SK-N-SH (cell line): ENCODE data around the gene GTF2E1. TPM values are rescaled to one million over a fixed set of nuclear protein-coding genes. Genes with fewer than 3 reads are reported as not detected.
"Not testable (repeated sequence)": the region's sequence is repeated elsewhere in the genome, so short reads cannot be mapped to it uniquely, and the experiment has no call there.

Experiments used
- CTCF ChIA-PET: fragments of 300-600, 350-600 bp; formaldehyde crosslinking; extraction: SDS; loops from one replicate; lab custom pipeline; 2021; lab: Yijun Ruan, JAX
- POLR2A ChIA-PET: fragments of 350-600 bp; sonication (Branson Sonifier 250); formaldehyde crosslinking; extraction: SDS; loops from one replicate; lab custom pipeline; 2020; ENCODE audit warnings: antibody characterized with exemption, inconsistent platforms; lab: Yijun Ruan, JAX
- DNase-seq: peaks from one replicate; pipeline ENCODE4 v3.0.0; 2012
- H2AFZ ChIP-seq: fragments of 200-600 bp; sonication (generic); 2 replicates; pipeline ENCODE4 v1.8.1; 2016; ENCODE audit warnings: antibody characterized with exemption, mild to moderate bottlenecking, low read depth
- H3F3A ChIP-seq: fragments of 200-600 bp; sonication (generic); replicated peaks from 2 replicates; pipeline ENCODE3; 2016; ENCODE audit warnings: antibody characterized with exemption, mild to moderate bottlenecking; ENCODE audit not compliant: insufficient read depth
- H3K27ac ChIP-seq, 2 experiments: fragments of 200-500 bp in 1 of 2; fragments of 200-600 bp in 1 of 2; sonication (Bioruptor generic) in 1 of 2; sonication (generic), shearing (Covaris generic) in 1 of 2; 2 replicates each; pipeline versions ENCODE4 v1.5.1 to v1.6.1; 2014 to 2016; ENCODE audit warnings: low read depth in 2 of 2, inconsistent platforms in 1 of 2, low read length in 1 of 2, mild to moderate bottlenecking in 1 of 2, mixed read lengths in 1 of 2
- H3K27me3 ChIP-seq: fragments of 200-600 bp; sonication (generic), shearing (Covaris generic); 2 replicates; pipeline ENCODE4 v1.6.1; 2016; ENCODE audit warnings: mixed run types; ENCODE audit not compliant: insufficient read depth
- H3K36me3 ChIP-seq, 2 experiments: fragments of 200-500 bp in 1 of 2; fragments of 200-600 bp in 1 of 2; sonication (Bioruptor generic) in 1 of 2; sonication (generic) in 1 of 2; replicated peaks in 1 of 2; 2 replicates each; pipeline versions ENCODE3 to v1.5.1; 2014 to 2016; ENCODE audit warnings: low read length in 1 of 2, mild to moderate bottlenecking in 1 of 2; ENCODE audit not compliant: insufficient read depth in 2 of 2, control insufficient read depth in 1 of 2
- H3K4me1 ChIP-seq, 2 experiments: fragments of 200-500 bp in 1 of 2; fragments of 200-600 bp in 1 of 2; sonication (Bioruptor generic) in 1 of 2; sonication (generic), shearing (Covaris generic) in 1 of 2; 2 replicates each; pipeline versions ENCODE4 v1.5.1 to v1.6.1; 2014 to 2016; ENCODE audit warnings: low read depth in 1 of 2, low read length in 1 of 2, mixed run types in 1 of 2; ENCODE audit not compliant: insufficient read depth in 2 of 2, control insufficient read depth in 1 of 2
- H3K4me2 ChIP-seq: fragments of 200-600 bp; sonication (generic), shearing (Covaris generic); 2 replicates; pipeline ENCODE4 v1.6.1; 2017; ENCODE audit warnings: mixed run types
- H3K4me3 ChIP-seq, 2 experiments: fragments of 200-500 bp in 1 of 2; fragments of 200-600 bp in 1 of 2; sonication (Bioruptor generic) in 1 of 2; sonication (generic), shearing (Covaris generic) in 1 of 2; 2 replicates each; pipeline versions ENCODE4 v1.5.1 to v1.8.1; 2014 to 2016; ENCODE audit warnings: low read depth in 2 of 2, inconsistent platforms in 1 of 2, low read length in 1 of 2, mild to moderate bottlenecking in 1 of 2, mixed read lengths in 1 of 2, moderate library complexity in 1 of 2
- H3K79me2 ChIP-seq: fragments of 200-600 bp; sonication (generic); 2 replicates; pipeline ENCODE4 v1.8.1; 2017; ENCODE audit warnings: mild to moderate bottlenecking; ENCODE audit not compliant: insufficient read depth
- H3K9ac ChIP-seq: fragments of 200-600 bp; sonication (generic); 2 replicates; pipeline ENCODE4 v1.6.1; 2017; ENCODE audit warnings: mixed run types
- H3K9me2 ChIP-seq: fragments of 200-600 bp; sonication (generic); 2 replicates; pipeline ENCODE4 v1.6.1; 2017; ENCODE audit warnings: mixed run types
- H3K9me3 ChIP-seq: fragments of 200-600 bp; sonication (generic); 2 replicates; pipeline ENCODE4 v1.6.1; 2017; ENCODE audit warnings: mixed run types, mild to moderate bottlenecking, moderate library complexity
- H4K20me1 ChIP-seq: fragments of 200-600 bp; sonication (generic); 2 replicates; pipeline ENCODE4 v1.6.1; 2017; ENCODE audit warnings: mild to moderate bottlenecking, mixed run types; ENCODE audit not compliant: insufficient read depth
- CHD2 ChIP-seq: fragments of 150-350 bp; IDR thresholded peaks from 2 replicates; pipeline ENCODE4 v1.6.1; 2018; ENCODE audit warnings: low read length; ENCODE audit not compliant: partially characterized antibody
- EP300 ChIP-seq, 2 experiments: IDR thresholded peaks; 2 replicates each; pipeline versions ENCODE4 v1.4.0 to v1.6.1; 2012; ENCODE audit warnings: borderline replicate concordance in 1 of 2, low read depth in 1 of 2, low read length in 1 of 2
- EZH2phosphoT487 ChIP-seq: fragments of 200-600 bp; sonication (generic); IDR thresholded peaks from 2 replicates; pipeline ENCODE4 v1.6.1; 2017; ENCODE audit warnings: low read depth, mixed run types, mild to moderate bottlenecking, antibody characterized with exemption, moderate library complexity, borderline replicate concordance
- FOSL2 ChIP-seq: IDR thresholded peaks from 2 replicates; pipeline ENCODE4 v1.4.0; 2012; ENCODE audit warnings: low read depth, mild to moderate bottlenecking, moderate library complexity, borderline replicate concordance
- FOXM1 ChIP-seq: IDR thresholded peaks from 2 replicates; pipeline ENCODE4 v1.4.0; 2012; ENCODE audit warnings: low read depth, mild to moderate bottlenecking
- GATA2 ChIP-seq: sonication (generic); formaldehyde crosslinking; IDR thresholded peaks from 2 replicates; pipeline ENCODE4 v1.5.0; 2020; ENCODE audit warnings: mild to moderate bottlenecking, missing genetic modification reagents
- MEF2A ChIP-seq: IDR thresholded peaks from 2 replicates; pipeline ENCODE4 v1.4.0; 2012; ENCODE audit warnings: low read depth, borderline replicate concordance
- NFIC ChIP-seq: IDR thresholded peaks from 2 replicates; pipeline ENCODE4 v1.4.0; 2012; ENCODE audit warnings: borderline replicate concordance
- RAD21 ChIP-seq: IDR thresholded peaks from 2 replicates; pipeline ENCODE4 v1.6.1; 2012; ENCODE audit warnings: mild to moderate bottlenecking, low read length
- RCOR1 ChIP-seq: fragments of 150-350 bp; IDR thresholded peaks from 2 replicates; pipeline ENCODE4 v1.6.1; 2017; ENCODE audit warnings: antibody characterized with exemption, low read length
- RFX5 ChIP-seq: IDR thresholded peaks from 2 replicates; pipeline ENCODE4 v1.6.1; 2012; ENCODE audit warnings: mild to moderate bottlenecking, improper control_type of control experiment, low read length
- RXRA ChIP-seq: IDR thresholded peaks from 2 replicates; pipeline ENCODE4 v1.4.0; 2012; ENCODE audit warnings: low read depth, mild to moderate bottlenecking, borderline replicate concordance
- SMC3 ChIP-seq: IDR thresholded peaks from 2 replicates; pipeline ENCODE4 v1.6.1; 2012; ENCODE audit warnings: low read depth, low read length, improper control_type of control experiment
- TEAD4 ChIP-seq: IDR thresholded peaks from 2 replicates; pipeline ENCODE4 v1.4.0; 2012; ENCODE audit warnings: mild to moderate bottlenecking, borderline replicate concordance; ENCODE audit not compliant: insufficient read depth
- YY1 ChIP-seq: IDR thresholded peaks from 2 replicates; pipeline ENCODE4 v1.4.0; 2012; ENCODE audit warnings: low read depth, mild to moderate bottlenecking
- whole genome bisulfite sequencing: methylation state at CpG from one replicate; pipeline ENCODE4 v1.1.6; 2017; ENCODE audit warnings: low lambda C conversion rate; 5-methylcytosine and 5-hydroxymethylcytosine counted together
- polyA plus RNA-seq, 3 experiments: library from polyadenylated mRNA; depleted of rRNA; stranded (reverse); fragments of >200 nt; gene quantifications; 2 replicates each; pipeline ENCODE4 v1.2.3, GENCODE V29; 2012
- TF ChIP-seq, protein P1 (sequence below): IDR thresholded peaks from 2 replicates; pipeline ENCODE4 v1.4.0; 2012; ENCODE audit warnings: low read depth
- TF ChIP-seq, protein P2 (sequence below): fragments of 150-350 bp; IDR thresholded peaks from 2 replicates; pipeline ENCODE4 v1.6.1; 2016; ENCODE audit warnings: mild to moderate bottlenecking, low read depth, low read length
- TF ChIP-seq, protein P3 (sequence below): IDR thresholded peaks from 2 replicates; pipeline ENCODE4; 2012

The GTF2E1 gene
- polyA plus RNA-seq, 1 of the 3 experiments (the other 2 are of a cell fraction): 5.7 TPM

DNA sequence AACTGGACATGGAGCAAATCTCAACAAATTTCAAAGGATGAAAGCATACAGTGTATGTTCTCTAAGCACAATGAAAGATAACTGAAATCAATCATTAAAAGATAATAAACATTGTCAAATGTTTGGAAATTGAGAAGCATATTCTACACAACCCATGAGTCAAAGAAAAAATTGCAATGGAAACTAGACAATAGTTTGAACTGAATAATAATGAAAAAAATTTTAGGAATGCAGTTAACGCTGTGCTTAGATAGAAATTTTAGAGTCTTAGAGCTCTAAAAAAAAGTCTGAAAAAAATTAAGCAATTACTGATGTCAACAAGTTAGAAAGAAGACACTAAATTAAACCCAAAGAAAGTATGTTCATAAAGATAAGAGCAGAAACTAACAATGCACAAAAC, 15.8 kb upstream of the GTF2E1 start (continued):
- TF ChIP-seq RFX5 (no peak), CHD2 (no peak), YY1 (no peak), EZH2phosphoT487 (no peak), RCOR1 (no peak), SMC3 (no peak)

DNA sequence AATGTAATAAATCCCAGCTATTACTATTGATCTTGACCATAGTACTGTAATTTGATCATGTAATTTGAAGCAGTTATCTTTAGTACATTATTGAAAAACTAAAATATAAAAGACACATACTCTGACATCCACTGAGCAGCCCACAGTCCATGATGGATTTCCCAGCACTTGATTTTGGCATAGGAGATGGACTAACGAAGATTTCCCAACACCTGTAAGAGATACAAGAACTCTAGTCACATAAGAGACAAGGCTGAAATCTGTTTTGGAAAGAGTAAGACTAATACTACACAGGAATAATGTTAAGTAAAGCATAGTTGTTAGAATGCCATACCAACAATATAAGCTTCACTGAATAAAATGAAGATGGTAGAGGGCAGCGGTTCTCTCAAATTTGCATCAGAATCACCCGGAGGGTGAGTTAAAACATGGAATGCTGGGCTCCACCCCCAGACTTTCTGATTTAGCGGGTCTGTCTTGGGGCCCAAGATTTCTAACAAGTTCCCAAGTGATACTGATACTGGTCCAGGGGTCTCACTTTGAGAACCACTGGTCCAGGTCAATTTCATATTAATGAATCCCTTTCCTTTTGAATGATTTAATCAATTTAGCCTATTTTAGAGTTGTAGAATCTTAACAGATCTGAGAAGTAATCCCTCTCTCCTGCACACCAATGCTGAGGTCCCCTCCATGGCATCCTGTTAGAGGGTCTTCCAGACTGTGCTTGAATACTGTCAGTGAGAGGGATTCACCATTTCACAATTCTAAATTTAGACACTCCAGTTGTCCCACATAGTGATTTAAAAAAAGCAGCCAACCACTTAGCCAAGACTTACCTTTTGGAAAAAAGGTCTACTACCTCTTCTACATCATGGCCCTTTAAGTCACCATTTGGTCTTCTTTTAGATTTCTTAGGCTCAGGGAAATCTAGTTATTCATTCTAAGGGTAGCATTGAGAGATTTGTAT, 11.7 kb upstream of the GTF2E1 start:
- H3K36me3 ChIP-seq: peaks cover 7% of the 10 kb centered on the region in 2 experiments
- H3K4me2 ChIP-seq: no peak overlapping the region
- H2AFZ ChIP-seq: no peak overlapping the region
- H3K79me2 ChIP-seq: no peaks in the 10 kb centered on the region
- no peak overlapping the region for H3K27ac ChIP-seq
- DNase-seq: no peak
- no peaks in the 10 kb centered on the region for H3K4me1 ChIP-seq
- no peaks in the 10 kb centered on the region for H3K9me3 ChIP-seq
- ChIA-PET CTCF (no interaction called here), POLR2A (no interaction called here)
- H4K20me1 ChIP-seq: no peaks in the 10 kb centered on the region
- no peak overlapping the region for H3K4me3 ChIP-seq
- WGBS: 90% methylated on average over 4 of the region's 4 CpGs
- TF ChIP-seq TEAD4 (no peak), YY1 (no peak), MEF2A (no peak), RFX5 (no peak), NFIC (no peak), RCOR1 (no peak), EP300 (IDR thresholded peaks at IDR 0.05; ENCODE audit: borderline replicate concordance in 1 of 2, low read depth in 1 of 2, low read length in 1 of 2) (no peak), RXRA (no peak), RAD21 (no peak), FOSL2 (no peak), FOXM1 (no peak), GATA2 (CRISPR knock-in tag) (no peak), CHD2 (no peak)
- TF ChIP-seq, protein P1, sequence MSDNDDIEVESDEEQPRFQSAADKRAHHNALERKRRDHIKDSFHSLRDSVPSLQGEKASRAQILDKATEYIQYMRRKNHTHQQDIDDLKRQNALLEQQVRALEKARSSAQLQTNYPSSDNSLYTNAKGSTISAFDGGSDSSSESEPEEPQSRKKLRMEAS: no peak
- TF ChIP-seq, protein P2, sequence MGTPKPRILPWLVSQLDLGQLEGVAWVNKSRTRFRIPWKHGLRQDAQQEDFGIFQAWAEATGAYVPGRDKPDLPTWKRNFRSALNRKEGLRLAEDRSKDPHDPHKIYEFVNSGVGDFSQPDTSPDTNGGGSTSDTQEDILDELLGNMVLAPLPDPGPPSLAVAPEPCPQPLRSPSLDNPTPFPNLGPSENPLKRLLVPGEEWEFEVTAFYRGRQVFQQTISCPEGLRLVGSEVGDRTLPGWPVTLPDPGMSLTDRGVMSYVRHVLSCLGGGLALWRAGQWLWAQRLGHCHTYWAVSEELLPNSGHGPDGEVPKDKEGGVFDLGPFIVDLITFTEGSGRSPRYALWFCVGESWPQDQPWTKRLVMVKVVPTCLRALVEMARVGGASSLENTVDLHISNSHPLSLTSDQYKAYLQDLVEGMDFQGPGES: no peak
- TF ChIP-seq, protein P3, sequence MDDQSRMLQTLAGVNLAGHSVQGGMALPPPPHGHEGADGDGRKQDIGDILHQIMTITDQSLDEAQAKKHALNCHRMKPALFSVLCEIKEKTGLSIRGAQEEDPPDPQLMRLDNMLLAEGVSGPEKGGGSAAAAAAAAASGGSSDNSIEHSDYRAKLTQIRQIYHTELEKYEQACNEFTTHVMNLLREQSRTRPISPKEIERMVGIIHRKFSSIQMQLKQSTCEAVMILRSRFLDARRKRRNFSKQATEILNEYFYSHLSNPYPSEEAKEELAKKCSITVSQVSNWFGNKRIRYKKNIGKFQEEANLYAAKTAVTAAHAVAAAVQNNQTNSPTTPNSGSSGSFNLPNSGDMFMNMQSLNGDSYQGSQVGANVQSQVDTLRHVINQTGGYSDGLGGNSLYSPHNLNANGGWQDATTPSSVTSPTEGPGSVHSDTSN: no peak
- no peak overlapping the region for H3K9ac ChIP-seq
- no peaks in the 10 kb centered on the region for H3K27me3 ChIP-seq
- H3K9me2 ChIP-seq: no peaks in the 10 kb centered on the region
- no peaks in the 10 kb centered on the region for H3F3A ChIP-seq

DNA sequence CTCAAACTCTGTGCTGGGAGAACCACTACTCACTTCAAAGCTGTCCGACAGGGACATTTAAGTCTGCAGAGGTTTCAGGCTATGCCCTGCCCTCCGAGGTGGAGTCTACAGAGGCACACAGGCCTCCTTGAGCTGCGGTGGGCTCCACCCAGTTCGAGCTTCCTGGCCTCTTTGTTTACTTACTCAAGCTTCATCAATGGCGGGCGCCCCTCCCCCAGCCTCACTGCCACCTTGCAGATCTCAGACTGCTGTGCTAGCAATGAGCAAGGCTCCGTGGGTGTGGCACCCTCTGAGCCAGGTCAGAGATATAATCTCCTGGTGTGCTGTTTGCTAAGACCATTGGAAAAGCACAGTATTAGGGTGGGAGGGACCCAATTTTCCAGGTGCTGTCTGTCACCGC, 4.5 kb upstream of the GTF2E1 start:
- H3K4me1 ChIP-seq, H3K9me3 ChIP-seq, POLR2A ChIA-PET, H2AFZ ChIP-seq, H3K9ac ChIP-seq, H4K20me1 ChIP-seq, DNase-seq, H3K27me3 ChIP-seq, H3K27ac ChIP-seq, H3K4me3 ChIP-seq, H3K4me2 ChIP-seq, H3F3A ChIP-seq, H3K9me2 ChIP-seq: not testable (repeated sequence)
- CTCF ChIA-PET: interaction anchor here (1.2 kb wide), 1 partner anchor 176 kb away, joined by 3 read pairs; no protein-coding TSS in a partner anchor
- H3K79me2 ChIP-seq: peaks cover 32% of the 10 kb centered on the region
- 91% methylated on average over 7 of the region's 8 CpGs for WGBS
- H3K36me3 ChIP-seq: peaks cover 0 to 11% of the 10 kb centered on the region in 2 experiments
